GM21576 (cell line): ENCODE results near the gene GOLGA8M.
"Not testable (repeated sequence)": the region's sequence is repeated elsewhere in the genome, so short reads cannot be mapped to it uniquely, and the experiment has no call there.

Source experiments
- ATAC-seq: cut with Tn5 transposase; IDR thresholded peaks from one replicate; pipeline ENCODE4 v1.9.1; 2021; ENCODE audit warnings: mild to moderate bottlenecking, moderate library complexity; ENCODE audit not compliant: unreplicated experiment

GOLGA8M gene

GRCh38 chr15:28712270-28712669, at the start of gene GOLGA8M:
TSS of gene GOLGA8M (minus strand) at chr15:28712421. CDS start at chr15:28712323, 98 bp downstream.
- ATAC-seq = not testable (repeated sequence)

GRCh38 chr15:28742890-28743289, 30.7 kb upstream of the GOLGA8M start:
- ATAC-seq = not testable (repeated sequence)

GRCh38 chr15:28738590-28739292, 26.5 kb upstream of the GOLGA8M start:
- ATAC-seq = peak; percentile 59

GRCh38 chr15:28738200-28738561, 26.0 kb upstream of the GOLGA8M start:
- ATAC-seq = not testable (repeated sequence)

GRCh38 chr15:28737521-28738199, 25.4 kb upstream of the GOLGA8M start:
- ATAC-seq = not testable (repeated sequence)

GRCh38 chr15:28728061-28728460, 15.8 kb upstream of the GOLGA8M start:
- not testable (repeated sequence) for ATAC-seq

- ATAC-seq = not testable (repeated sequence)
These were observed 14.8 kb upstream of the GOLGA8M start for GRCh38 chr15:28727026-28727425.

- no peak for ATAC-seq
These were observed 13.9 kb upstream of the GOLGA8M start for GRCh38 chr15:28726102-28726501.

GRCh38 chr15:28725556-28725955, 13.3 kb upstream of the GOLGA8M start:
- ATAC-seq = no peak

- ATAC-seq = not testable (repeated sequence)
These were observed 11.8 kb upstream of the GOLGA8M start for GRCh38 chr15:28723986-28724385.

GRCh38 chr15:28719626-28720025, 7.4 kb upstream of the GOLGA8M start:
- ATAC-seq = not testable (repeated sequence)

GRCh38 chr15:28718576-28718975, 6.4 kb upstream of the GOLGA8M start:
- not testable (repeated sequence) for ATAC-seq

GRCh38 chr15:28714176-28714575, 2.0 kb upstream of the GOLGA8M start:
- ATAC-seq = not testable (repeated sequence)

- ATAC-seq = not testable (repeated sequence)
These were observed 8.3 kb downstream of the GOLGA8M start for GRCh38 chr15:28703927-28704326.

GRCh38 chr15:28702427-28702826, 9.8 kb downstream of the GOLGA8M start:
- not testable (repeated sequence) for ATAC-seq

- ATAC-seq = not testable (repeated sequence)
These were observed 18.0 kb downstream of the GOLGA8M start for GRCh38 chr15:28694006-28694751.

GRCh38 chr15:28693021-28693420, 19.2 kb downstream of the GOLGA8M start:
- ATAC-seq = not testable (repeated sequence)

- not testable (repeated sequence) for ATAC-seq
These were observed 38.7 kb downstream of the GOLGA8M start for GRCh38 chr15:28673533-28673932.

- not testable (repeated sequence) for ATAC-seq
These were observed 40.1 kb downstream of the GOLGA8M start for GRCh38 chr15:28672122-28672521.

- ATAC-seq = not testable (repeated sequence)
These were observed 45.8 kb downstream of the GOLGA8M start for GRCh38 chr15:28666402-28666801.

- ATAC-seq = not testable (repeated sequence)
These were observed 47.6 kb downstream of the GOLGA8M start for GRCh38 chr15:28664575-28664974.
